Measurements from ENCODE around the gene PEAR1.

Gene PEAR1

DNA sequence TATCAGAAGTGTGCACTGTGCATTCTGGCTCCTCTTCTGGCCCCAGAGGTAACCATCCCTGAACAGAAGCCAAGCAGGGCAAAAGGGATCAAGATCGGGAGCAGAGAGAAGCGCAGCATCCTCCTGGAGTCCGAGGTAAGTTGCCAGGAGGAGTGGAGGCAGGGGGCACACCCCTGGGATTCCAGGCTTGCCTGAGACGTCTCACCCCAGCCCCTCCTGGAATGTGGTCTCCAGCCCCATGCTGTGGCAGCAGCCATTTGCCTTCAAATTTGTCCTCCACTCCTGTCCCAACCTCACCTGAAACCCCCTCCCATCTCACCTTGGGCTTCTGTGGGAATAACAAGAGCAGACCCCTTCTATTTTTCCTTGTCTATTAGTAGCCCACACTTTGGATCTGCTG is 37.0 kb downstream of the PEAR1 start:
- TF ChIP-seq, protein P1, sequence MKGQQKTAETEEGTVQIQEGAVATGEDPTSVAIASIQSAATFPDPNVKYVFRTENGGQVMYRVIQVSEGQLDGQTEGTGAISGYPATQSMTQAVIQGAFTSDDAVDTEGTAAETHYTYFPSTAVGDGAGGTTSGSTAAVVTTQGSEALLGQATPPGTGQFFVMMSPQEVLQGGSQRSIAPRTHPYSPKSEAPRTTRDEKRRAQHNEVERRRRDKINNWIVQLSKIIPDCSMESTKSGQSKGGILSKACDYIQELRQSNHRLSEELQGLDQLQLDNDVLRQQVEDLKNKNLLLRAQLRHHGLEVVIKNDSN (IDR thresholded peaks at IDR 0.05): no peak
- no peak for TF ChIP-seq NFIC (IDR thresholded peaks at IDR 0.05)
- TF ChIP-seq REST (IDR thresholded peaks at IDR 0.05; ENCODE audit: low read depth): no peak
- no peak for TF ChIP-seq FOXM1 (IDR thresholded peaks at IDR 0.05; ENCODE audit: borderline replicate concordance, low read depth)
- TF ChIP-seq CREB1 (IDR thresholded peaks at IDR 0.05; ENCODE audit: low read depth): no peak
- no peak for TF ChIP-seq TCF12 (IDR thresholded peaks at IDR 0.05; ENCODE audit: low read depth)
- TF ChIP-seq, protein P2, sequence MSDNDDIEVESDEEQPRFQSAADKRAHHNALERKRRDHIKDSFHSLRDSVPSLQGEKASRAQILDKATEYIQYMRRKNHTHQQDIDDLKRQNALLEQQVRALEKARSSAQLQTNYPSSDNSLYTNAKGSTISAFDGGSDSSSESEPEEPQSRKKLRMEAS (IDR thresholded peaks at IDR 0.05): no peak
- TF ChIP-seq RAD21 (IDR thresholded peaks at IDR 0.05; ENCODE audit: low read depth): no peak
- no peak for TF ChIP-seq TEAD4 (IDR thresholded peaks at IDR 0.05)
- TF ChIP-seq EGR1 (IDR thresholded peaks at IDR 0.05): no peak
- TF ChIP-seq CEBPB (IDR thresholded peaks at IDR 0.05): no peak
- TF ChIP-seq TAF1 (IDR thresholded peaks at IDR 0.05; ENCODE audit: low read depth): no peak

- TF ChIP-seq CEBPB (IDR thresholded peaks at IDR 0.05) (no peak), RAD21 (IDR thresholded peaks at IDR 0.05; ENCODE audit: low read depth) (no peak), EP300 (IDR thresholded peaks at IDR 0.05; ENCODE audit: borderline replicate concordance) (no peak), NFIC (IDR thresholded peaks at IDR 0.05) (no peak), EGR1 (IDR thresholded peaks at IDR 0.05) (no peak)
- TF ChIP-seq, protein P1 (IDR thresholded peaks at IDR 0.05): no peak
- TF ChIP-seq, protein P2 (IDR thresholded peaks at IDR 0.05): no peak
These were observed 37.9 kb downstream of the PEAR1 start for GRCh38 chr1:156931211-156931952.

DNA sequence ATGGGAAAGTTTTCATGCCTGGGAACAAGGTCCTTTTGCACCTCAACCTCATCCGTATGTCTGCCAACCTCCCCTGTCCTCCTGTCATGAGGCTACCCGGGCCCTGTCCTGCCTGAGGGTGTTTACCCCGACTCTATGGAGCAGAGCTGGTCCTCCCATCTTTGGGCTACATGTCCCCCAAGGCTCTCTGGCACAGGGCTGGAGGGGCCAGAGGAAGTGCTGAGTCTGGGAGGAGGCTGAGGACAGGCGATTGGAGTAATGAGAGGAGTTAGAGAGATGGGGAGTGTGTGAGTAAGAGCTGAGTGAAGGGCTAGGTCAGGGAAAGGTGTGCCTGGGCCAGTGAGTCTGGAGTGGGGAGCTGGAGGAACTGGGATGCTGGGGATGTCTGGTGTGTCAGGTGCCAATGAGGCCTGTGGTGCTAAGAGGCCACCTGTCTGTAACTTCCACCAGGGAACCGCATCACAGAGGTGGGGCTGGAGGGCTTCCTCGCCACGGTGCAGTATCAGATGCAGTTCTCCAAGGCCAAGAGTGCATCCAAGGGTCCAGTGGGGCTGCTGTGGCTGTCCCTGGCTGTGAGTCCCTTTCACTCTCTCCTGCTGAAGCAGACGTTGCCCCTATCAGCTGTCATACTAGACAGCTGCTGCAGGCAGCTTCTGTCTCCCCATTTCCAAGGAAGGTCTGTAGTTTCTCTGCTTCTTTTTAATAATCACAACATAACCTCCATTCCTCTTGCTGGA is 38.6 kb downstream of the PEAR1 start:
- TF ChIP-seq NFIC (IDR thresholded peaks at IDR 0.05): no peak

GRCh38 chr1:156933136-156933535 is 39.6 kb downstream of the PEAR1 start:
- TF ChIP-seq CREB1 (IDR thresholded peaks at IDR 0.05; ENCODE audit: low read depth) (no peak), YY1 (IDR thresholded peaks at IDR 0.05; ENCODE audit: low read depth) (no peak), EGR1 (IDR thresholded peaks at IDR 0.05) (no peak), RAD21 (IDR thresholded peaks at IDR 0.05; ENCODE audit: low read depth) (no peak), CEBPB (IDR thresholded peaks at IDR 0.05) (no peak), REST (IDR thresholded peaks at IDR 0.05; ENCODE audit: low read depth) (no peak)
- TF ChIP-seq, protein P1 (IDR thresholded peaks at IDR 0.05): no peak
- TF ChIP-seq, protein P2 (IDR thresholded peaks at IDR 0.05): no peak

DNA sequence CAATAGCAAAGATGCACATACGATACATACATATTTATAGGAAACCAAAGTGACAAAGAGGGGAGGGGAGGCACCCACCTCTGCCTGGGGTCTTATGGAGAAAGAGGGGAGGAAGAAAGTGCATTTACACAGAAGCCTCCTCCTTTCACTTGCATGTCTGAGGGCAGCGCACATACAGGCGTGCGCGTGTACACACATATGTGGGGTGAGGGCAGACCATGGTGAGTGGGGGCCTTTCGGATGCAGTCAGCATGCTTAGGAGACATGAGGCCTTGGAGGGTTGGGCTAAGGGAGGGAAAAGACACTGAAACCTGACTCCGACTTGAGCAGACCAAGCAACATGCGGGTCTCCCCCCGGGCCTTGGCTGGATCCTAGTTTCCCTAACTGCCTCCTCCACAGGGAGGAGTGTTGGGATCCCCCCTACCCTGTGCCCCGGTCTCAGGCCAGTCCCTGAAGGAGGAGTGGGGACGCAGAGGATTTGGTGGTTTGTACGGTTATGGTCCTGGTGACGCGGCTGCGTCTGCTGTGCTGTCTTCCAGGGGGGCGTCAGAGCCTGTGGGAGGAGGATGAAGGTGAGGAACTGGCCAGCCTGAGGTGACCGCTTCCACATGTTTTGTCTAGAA is 42.1 kb downstream of the PEAR1 start:
- no peak for TF ChIP-seq CEBPB (IDR thresholded peaks at IDR 0.05)
- no peak for TF ChIP-seq YY1 (IDR thresholded peaks at IDR 0.05; ENCODE audit: low read depth)
- no peak for TF ChIP-seq TCF12 (IDR thresholded peaks at IDR 0.05; ENCODE audit: low read depth)
- TF ChIP-seq, protein P2 (IDR thresholded peaks at IDR 0.05): no peak
- TF ChIP-seq FOXM1 (IDR thresholded peaks at IDR 0.05; ENCODE audit: borderline replicate concordance, low read depth): no peak
